Measurements from ENCODE around the gene EXTL1.
A peak's percentile ranks its signal among the peaks of the same experiment; 100 is the strongest.

Gene EXTL1

DNA sequence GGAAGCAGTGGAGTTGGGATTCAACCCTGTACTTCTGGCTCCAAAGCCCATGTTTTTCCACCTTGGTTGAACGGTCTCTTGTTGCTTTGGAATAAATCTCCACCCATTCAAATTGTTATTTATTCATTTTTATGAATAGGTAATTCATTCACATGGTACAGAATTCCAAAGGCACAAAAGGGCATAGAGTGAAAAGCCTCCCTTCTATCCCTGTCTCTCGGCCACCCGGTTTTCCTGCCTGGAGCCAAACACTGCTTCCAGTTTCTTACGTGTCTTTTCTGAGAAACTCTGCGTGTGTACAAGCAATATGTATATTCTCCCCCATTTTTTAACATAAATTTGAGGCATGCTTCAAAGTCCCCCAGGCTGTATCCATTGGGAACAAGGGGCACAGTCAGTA lies 3.9 kb downstream of the EXTL1 start:
- no peak for DNase-seq

DNA sequence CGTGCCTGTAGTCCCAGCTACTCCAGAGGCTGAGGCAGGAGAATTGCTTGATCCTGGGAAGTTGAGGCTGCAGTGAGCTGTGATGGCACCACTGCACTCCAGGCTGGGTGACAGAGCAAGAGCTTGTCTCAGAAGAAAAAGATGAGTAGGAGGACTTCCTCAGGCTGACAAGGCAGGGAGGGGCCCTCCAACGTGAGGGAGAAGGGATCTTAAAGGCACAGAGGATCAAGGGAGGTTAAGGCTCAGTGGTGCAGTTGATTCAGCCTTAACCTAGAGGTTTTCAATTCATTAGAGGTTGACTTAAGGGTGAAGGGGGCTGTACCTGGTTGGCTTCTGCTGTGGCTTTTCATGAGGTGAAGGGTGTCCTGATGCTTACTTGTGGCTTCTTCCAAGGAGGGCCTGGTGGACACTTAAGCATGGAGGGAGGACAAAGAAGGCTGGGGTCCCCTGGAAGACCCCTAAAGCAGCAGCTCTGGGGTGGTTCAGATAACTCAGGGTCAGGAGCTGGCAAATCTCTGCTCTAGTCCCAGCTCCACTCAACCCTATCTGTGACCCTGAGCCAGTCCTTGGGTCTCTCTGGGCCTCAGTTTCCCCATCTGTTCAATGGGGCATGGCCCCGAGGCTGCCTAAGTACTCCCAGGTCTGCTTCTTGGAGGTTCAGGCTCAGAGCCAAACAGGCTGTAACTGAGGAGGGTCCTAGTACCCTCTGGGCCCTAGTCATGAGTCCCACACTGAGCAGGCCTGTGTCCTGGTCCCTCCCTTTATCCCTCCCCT lies 6.3 kb downstream of the EXTL1 start:
- no peak for DNase-seq

DNA sequence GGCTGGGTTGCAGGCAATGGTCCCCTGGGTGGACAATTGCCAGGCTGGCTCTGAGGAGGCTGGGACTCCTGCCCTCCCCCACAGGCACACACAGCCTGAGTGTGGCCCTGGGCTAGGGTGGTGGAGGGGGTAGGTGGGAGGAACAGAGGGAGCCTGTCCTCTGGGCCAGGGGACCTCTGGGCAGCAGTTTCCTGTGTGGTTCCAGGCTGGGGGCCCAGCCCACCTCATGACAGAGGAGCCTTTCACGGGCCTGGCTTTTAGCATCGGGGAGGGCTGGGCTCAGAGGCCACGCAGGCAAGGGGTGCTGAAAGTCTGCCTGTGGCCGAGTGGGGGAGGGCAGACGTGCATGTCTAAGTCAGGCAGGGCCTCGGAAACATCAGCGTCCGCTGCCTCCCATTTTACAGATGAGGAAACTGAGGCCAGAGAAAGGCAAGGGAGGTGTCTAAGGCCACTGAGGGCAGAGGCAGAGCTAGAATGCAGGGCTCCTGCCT lies 7.0 kb downstream of the EXTL1 start:
- DNase-seq: no peak

- no peak for DNase-seq
These were observed 7.7 kb downstream of the EXTL1 start for GRCh38 chr1:26029054-26029863.

GRCh38 chr1:26029864-26030481 lies 8.4 kb downstream of the EXTL1 start:
- no peak for DNase-seq

GRCh38 chr1:26031196-26031595 lies 9.6 kb downstream of the EXTL1 start:
- no peak for DNase-seq

GRCh38 chr1:26031611-26032220 lies 10.1 kb downstream of the EXTL1 start:
- DNase-seq: no peak

DNA sequence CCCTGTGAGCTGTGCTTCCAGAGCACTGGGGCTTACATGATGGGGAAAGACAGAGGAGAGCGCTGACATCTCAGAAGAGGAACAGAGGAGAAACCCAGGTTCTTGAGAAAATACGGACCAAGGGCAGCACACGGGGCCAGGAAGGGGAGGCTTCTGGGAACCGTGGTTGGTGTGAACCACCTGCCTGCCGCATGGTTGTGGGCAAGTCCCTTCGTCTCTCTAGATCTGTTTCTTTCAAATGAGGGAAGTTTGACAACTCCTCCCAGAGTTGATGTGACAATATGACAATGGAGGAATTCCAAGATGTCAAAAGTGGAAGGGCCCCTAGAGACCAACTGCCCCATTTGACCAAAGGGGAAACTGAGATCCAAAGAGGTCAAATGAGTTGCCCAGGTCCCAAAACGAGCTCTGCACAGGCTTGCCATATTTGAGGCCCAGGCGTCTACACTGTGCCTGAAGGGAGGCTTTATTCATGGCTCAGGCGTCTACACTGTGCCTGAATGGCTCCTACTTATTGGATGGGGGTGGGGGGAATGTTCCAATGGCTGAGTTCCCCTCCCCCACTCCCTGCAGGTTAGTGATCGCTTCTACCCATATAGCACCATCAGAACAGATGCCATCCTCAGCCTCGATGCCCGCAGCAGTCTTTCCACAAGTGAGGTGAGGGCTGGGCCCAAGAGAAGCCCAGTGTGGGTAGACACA lies 11.2 kb downstream of the EXTL1 start:
- DNase-seq: no peak

DNA sequence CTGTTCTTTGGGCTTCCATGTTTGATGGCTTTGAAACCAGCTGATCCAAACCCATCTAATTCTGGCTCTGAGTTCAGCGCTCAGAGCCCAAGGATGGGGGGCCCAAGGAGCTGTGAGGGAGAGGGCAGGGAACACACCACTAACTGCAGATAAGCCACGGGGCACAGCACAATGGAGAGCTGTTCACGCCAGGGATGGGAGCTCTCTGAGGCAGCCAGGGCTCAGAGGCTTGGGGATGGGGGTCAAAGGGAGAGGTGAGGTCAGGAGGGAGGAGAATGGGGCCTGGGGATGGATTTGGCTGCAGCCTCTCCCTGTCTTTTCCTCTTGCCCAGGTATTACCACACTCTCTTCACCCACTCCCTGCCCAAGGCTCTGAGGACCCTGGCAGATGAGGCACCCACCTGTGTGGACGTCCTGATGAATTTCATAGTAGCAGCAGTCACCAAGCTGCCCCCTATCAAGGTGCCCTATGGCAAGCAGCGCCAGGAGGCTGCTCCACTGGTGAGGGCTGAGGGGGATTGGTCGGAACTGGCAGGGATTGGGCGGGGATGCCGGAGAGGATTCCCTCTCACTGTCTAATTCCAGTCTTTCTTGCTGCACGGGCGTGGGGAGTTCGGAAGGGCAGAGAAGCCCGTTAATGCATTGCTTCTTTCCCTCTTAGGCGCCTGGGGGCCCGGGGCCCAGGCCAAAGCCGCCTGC lies 13.1 kb downstream of the EXTL1 start:
- DNase-seq: no peak

DNA sequence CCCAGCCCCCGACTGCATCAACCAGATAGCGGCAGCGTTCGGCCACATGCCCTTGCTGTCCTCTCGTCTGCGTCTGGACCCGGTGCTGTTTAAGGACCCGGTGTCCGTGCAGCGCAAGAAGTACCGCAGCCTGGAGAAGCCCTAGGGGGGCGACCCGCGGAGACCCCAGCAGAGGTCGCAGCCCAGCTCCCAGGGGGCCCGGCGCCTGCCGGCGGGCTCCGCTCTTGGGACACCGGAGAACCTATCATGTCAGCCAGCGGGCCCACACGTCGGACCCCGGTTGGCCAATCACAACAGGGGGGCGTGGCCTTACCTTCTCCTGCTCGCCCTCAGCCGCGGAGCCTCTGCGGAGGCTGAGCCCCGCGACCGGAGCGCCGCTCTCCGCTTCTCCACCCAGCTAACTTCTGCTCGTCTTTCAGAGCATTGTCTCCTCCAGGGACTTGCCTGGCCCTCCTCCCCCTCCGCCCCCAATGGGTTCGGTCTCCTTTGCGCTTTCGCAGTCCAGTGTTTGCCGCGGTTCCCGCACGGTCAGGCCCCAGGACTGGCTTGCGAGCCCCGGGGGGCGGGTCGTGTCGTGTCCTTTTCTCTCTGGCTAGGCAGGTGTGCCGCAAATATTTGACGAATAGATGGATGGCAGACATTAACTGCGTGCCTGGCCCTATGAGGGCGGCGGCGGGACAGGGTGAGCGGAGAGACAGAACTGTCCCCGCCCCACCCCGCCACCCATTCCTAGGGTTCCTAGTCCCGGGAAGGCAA lies 13.8 kb downstream of the EXTL1 start:
- DNase-seq: peak; percentile 92

DNA sequence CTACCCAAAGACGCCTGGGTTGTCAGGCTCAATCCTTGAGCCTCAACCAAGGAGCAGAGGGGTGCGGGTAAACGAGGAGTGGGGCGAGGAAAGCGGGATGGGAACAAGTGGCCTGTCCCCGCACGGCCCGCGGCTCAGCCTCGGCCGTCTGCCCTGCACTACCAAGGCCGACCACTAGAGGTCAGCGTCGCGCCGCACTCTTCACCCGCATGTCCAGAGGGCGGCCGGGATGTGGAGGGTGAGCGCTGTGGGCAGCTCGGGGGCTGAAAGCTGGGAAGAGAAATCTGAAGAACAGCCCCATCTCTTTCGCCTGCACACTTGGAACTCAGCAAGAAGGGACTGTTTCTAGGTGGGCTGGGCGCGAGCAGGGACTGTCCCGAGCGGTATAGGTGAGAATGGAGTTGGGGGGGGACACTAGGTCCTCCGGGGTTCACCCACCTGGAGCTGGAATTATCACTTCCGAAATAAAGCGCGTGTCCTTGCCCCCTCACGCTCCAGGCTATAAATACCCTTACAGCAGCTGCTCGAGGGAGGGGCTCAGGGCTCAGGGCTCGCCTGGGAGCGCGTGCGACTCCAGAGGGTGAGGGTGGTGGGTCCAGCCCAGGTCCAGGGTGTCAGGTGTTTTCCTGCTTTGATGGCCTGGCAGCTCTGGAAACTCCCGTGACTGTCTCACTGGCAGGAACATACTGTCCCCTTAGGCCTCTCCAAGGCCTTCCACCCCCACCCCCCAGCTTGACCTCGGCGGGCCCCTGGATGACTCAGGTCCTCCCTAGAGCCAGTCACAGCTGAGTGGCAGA lies 14.6 kb downstream of the EXTL1 start:
- DNase-seq: peak; percentile 66

DNA sequence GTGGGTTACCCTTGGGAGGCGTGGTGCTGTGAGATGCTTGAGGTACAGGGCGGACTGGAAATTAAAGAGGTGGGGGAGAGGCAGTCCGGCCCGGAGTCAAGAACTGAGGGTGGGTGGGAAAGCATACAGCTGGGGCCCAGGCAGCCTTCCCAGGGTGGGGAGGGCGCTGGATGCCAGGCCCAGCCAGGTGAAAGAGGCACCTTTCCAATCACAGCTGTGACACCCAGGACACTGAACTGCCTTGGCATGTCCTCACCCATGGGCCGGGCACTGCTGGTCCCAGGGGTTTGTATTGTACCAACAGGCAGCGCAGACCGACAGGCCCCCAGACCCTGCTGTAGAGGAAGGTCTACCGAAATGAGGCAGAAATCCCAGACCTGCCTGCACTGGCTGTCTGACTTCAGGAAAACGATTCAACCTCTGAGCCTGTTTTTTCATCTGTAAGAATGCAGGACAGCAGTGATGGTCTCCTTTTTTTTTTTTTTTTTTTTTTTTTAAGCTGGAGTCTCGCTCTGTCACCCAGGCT lies 15.2 kb downstream of the EXTL1 start:
- no peak for DNase-seq

DNA sequence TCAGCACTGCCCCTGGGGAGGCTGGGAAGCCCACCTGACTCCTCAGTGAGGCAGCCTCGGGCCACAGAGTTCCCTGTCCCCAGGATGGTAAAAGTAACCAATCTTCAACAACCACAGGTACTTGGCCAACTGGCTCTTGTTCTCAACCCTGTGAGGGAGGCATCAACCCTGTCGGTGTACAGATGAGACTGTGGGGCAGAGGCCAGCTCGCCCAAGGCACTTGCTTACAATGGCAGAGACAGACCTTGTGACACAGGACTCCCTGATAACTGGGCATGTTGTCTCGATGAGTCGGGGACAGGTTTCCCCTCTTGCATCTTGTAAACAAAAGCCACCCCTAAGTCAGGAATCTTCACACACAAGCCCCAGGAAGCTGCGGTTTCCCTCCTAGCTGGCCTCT lies 16.3 kb downstream of the EXTL1 start:
- no peak for DNase-seq

- DNase-seq: no peak
These were observed 16.9 kb downstream of the EXTL1 start for GRCh38 chr1:26038477-26038876.

- no peak for DNase-seq
These were observed 17.3 kb downstream of the EXTL1 start for GRCh38 chr1:26038904-26039303.

DNA sequence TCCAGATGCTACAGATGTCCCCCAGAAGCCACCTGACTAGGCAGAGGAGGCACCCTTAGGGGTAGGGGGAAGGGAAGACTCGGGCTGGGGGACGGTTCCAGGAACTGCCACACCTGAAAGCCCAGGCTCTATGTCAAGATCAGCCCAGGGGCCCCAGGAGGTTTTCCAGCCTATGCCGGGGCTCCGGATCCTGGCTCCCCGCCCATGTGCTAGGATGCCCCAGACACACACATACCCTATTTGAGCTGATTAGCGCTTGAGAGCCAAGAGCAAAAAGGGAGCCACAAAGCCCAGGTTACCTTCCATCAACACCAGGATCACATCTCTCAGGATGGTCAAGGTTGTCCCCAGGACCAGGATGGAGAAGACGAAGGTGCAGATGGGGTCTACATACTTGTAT lies 19.8 kb downstream of the EXTL1 start:
- no peak for DNase-seq

GRCh38 chr1:26041978-26042377 lies 20.4 kb downstream of the EXTL1 start:
- DNase-seq: no peak

DNA sequence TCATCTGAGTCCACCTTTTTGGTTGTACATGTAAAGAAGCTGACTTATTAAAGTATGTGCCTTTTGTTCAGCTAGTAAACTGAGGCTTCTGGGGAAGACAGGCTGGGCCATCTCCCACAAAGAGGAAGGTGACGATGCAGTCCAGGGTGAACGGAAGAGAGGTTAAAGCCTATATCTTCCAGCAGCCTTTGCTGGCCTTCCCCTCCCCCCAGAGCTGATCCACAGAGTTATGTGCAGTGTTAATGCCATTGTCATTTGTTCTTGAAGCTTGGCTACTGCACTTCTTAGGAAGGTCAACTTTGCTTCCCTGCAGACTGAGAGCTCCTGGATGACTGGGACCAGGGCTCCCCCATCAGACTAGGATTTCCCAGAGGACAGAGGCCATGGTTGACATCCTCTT lies 22.2 kb downstream of the EXTL1 start:
- DNase-seq: no peak

DNA sequence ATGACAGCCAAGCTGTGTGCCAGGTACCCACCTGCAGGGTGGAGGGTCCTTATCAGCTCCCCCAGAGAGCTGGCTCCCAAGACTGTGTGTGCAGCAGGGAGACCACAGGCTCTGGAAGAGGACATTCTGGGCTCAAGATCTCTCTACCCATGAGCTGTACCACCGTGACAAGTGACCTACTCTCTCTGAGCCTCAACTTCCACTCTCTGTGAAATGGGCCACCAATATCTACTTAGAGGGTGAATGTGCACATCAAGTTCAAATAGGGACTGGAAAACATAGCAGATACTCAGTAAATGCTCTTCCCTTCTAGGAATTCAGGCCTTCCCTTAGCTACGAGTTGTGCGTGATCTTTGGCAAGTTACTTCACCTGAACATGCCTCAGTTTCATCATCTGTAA lies 22.8 kb downstream of the EXTL1 start:
- no peak for DNase-seq

Data from stimulated activated CD4-positive, alpha-beta T cell treated with anti-CD3 and anti-CD28 coated beads, Interleukin-1b, Interleukin-23, amount 100 ng/mL, for 48 hours (primary cell).